ENCODE data around the gene LYPD6.

The LYPD6 gene

DNA sequence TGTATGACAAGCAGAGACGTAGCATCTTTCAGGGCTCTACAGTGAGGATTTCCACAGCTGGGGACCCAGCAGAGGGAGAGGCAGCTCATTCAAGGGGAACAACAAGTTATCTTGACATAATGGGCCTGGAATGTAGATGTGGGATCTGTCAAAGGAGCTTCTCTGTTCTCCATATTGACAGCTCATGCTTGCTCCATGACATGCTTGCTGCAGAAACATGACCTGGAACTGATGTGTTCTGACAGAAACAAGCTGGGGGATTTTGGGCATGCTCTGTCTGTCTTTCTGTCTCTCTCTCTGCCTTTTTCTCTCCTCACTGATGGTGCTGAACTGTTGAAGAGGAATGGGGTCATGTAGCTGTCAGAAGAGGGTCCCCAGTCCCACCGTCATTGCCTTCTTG lies 177.6 kb downstream of the LYPD6 start:
- DNase-seq (ENCODE audit: low read depth in 3 of 3), result no peak

DNA sequence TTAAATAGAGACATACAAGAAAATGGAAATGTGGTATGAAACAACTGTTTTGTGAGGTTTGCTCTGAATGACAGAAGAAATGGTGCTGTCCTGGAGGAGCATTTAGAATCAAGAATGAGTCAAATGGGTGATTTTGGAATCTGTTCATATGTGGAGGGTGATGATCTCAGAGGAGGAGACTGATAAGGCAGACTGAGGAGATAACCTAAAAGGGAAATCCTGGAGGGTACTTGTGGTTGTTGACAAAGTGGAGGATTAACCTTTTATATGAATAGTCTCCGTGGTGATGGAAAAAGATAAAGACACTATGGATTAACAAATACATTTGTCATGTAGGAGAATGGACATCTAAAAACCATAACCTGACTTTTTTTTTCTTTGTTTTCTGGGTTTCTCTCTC lies 183.1 kb downstream of the LYPD6 start:
- no peak for DNase-seq (ENCODE audit: low read depth in 3 of 3)
